ENCODE results near the gene OGA.

The OGA gene

DNA sequence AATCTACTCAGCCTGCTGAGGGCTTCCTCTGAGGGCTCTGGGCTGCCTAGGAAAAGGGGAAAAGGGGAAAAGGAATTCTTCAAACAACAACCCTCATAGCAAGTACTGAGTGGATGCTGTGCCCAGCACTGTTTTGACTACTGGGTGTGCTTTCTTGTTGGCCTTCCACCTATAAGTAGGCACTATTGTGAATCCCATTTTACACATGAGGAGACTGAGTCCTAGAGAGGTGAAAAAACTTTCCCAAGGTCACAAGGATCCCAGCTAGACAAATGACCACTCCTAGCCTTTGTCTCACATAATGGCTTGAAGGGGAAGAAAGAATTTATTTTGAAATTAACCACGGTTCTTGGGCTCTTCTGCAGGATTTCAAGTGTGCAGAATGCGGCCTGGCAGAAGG, 59.4 kb downstream of the OGA start:
- TF ChIP-seq POLR2A (IDR thresholded peaks at IDR 0.05; ENCODE audit: extremely low read depth, insufficient read length) (no peak), MYC (IDR thresholded peaks at IDR 0.05; ENCODE audit: low read depth, low read length) (no peak)
- TF ChIP-seq, protein P1, sequence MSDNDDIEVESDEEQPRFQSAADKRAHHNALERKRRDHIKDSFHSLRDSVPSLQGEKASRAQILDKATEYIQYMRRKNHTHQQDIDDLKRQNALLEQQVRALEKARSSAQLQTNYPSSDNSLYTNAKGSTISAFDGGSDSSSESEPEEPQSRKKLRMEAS (IDR thresholded peaks at IDR 0.05; ENCODE audit: low read depth, low read length): no peak
- no peak for DNase-seq (ENCODE audit: low read depth)
- H3K4me3 ChIP-seq (ENCODE audit: low read depth, low read length): no peak overlapping the region

DNA sequence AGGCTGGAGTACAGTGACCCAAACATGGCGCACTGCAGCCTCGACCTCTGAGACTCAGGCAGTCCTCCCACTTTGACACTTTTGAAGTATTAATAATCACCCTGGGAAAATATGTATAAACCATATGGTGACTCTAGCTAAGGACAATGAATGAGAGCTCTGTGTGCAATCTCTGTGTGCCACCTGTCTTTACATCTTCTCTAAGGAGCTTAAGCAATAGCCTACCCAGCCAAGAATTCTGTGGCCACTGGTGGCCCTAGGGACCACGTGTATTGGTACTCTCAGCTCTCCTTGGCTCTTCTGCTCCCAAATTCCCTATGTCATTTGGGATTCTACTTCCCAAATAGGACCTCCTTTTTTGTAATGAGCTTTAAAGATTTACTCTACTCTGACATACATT, 66.0 kb downstream of the OGA start:
- no peak overlapping the region for H3K4me3 ChIP-seq (ENCODE audit: low read depth, low read length)
- TF ChIP-seq POLR2A (IDR thresholded peaks at IDR 0.05; ENCODE audit: extremely low read depth, insufficient read length): no peak
- TF ChIP-seq, protein P2, sequence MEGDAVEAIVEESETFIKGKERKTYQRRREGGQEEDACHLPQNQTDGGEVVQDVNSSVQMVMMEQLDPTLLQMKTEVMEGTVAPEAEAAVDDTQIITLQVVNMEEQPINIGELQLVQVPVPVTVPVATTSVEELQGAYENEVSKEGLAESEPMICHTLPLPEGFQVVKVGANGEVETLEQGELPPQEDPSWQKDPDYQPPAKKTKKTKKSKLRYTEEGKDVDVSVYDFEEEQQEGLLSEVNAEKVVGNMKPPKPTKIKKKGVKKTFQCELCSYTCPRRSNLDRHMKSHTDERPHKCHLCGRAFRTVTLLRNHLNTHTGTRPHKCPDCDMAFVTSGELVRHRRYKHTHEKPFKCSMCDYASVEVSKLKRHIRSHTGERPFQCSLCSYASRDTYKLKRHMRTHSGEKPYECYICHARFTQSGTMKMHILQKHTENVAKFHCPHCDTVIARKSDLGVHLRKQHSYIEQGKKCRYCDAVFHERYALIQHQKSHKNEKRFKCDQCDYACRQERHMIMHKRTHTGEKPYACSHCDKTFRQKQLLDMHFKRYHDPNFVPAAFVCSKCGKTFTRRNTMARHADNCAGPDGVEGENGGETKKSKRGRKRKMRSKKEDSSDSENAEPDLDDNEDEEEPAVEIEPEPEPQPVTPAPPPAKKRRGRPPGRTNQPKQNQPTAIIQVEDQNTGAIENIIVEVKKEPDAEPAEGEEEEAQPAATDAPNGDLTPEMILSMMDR (IDR thresholded peaks at IDR 0.05; ENCODE audit: low read depth, low read length): no peak
- TF ChIP-seq, protein P1 (IDR thresholded peaks at IDR 0.05; ENCODE audit: low read depth, low read length): no peak
- no peak for TF ChIP-seq MYC (IDR thresholded peaks at IDR 0.05; ENCODE audit: low read depth, low read length)
- no peak for DNase-seq (ENCODE audit: low read depth)

DNA sequence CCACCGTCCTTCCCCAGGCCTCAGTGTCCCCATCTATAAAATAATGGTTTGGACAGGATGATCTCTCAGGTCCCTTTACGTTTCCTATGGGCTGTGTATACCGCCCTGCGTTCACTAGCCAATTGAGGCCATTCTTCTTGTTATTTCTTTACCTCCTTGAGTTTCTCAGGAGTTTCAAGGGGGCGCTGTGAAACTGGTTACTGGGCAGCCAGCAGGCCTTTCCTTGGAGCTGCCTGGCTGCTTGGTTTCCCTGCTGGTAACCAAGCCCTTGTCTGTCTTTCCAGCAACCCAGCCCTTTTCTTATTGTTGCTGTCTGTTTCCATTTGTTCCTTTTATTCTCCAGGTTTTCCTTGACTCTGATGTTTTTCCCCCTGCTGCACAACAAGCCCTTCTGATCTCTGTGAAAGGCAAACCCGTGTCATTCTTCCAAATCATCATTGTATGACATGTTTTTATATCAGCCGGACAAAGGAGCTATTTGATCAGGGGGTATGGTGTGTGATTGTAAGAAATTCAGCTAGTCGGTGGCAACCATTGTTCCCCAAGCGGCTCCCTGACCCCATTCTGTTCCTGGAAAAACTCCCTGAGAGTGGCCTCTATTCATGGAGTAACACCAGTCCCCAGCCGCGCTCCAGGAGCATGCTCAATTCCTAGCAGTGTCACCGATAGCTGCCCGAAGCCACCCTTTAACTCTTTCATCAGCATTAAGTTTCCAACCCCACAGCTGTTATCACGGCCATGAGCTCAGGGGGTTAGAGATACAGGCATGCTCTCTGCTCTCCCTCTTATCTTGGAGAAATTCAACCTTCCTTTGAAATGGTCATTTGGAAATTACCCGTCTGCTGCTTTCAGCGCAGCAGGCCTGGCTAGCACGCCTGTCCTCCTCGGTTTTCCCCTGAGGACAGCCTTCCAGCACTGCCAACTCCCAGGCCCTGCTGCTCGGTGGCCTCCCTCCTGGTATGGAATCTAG, 68.9 kb downstream of the OGA start:
- TF ChIP-seq MYC (IDR thresholded peaks at IDR 0.05; ENCODE audit: low read depth, low read length): no peak
- TF ChIP-seq, protein P1 (IDR thresholded peaks at IDR 0.05; ENCODE audit: low read depth, low read length): no peak
- TF ChIP-seq POLR2A (IDR thresholded peaks at IDR 0.05; ENCODE audit: extremely low read depth, insufficient read length): no peak
- TF ChIP-seq, protein P2 (IDR thresholded peaks at IDR 0.05; ENCODE audit: low read depth, low read length): no peak
- DNase-seq (ENCODE audit: low read depth): peak; percentile 22
- H3K4me3 ChIP-seq (ENCODE audit: low read depth, low read length): no peak overlapping the region

DNA sequence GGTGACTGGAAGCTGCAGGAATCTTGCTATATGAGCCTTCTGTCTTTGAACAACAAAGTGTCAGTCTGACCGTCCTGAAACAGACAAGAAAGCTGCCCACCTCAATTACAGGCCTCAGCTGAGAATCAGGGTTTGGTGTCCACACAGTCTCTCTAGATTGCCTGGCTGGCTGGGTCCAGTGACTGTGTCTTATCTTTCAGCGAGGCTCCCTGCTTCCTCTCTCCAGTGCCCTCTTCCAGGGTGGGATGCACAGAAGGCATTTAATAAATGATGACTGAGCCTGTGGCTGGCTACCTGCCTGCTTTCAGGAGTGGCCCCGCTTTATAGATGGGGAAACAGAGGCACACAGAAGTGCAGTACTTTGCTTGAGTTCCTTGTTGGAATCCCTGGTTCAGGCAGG, 69.7 kb downstream of the OGA start:
- no peak for DNase-seq (ENCODE audit: low read depth)
- TF ChIP-seq POLR2A (IDR thresholded peaks at IDR 0.05; ENCODE audit: extremely low read depth, insufficient read length) (no peak), MYC (IDR thresholded peaks at IDR 0.05; ENCODE audit: low read depth, low read length) (no peak)
- TF ChIP-seq, protein P1 (IDR thresholded peaks at IDR 0.05; ENCODE audit: low read depth, low read length): no peak
- TF ChIP-seq, protein P2 (IDR thresholded peaks at IDR 0.05; ENCODE audit: low read depth, low read length): no peak
- no peak overlapping the region for H3K4me3 ChIP-seq (ENCODE audit: low read depth, low read length)

DNA sequence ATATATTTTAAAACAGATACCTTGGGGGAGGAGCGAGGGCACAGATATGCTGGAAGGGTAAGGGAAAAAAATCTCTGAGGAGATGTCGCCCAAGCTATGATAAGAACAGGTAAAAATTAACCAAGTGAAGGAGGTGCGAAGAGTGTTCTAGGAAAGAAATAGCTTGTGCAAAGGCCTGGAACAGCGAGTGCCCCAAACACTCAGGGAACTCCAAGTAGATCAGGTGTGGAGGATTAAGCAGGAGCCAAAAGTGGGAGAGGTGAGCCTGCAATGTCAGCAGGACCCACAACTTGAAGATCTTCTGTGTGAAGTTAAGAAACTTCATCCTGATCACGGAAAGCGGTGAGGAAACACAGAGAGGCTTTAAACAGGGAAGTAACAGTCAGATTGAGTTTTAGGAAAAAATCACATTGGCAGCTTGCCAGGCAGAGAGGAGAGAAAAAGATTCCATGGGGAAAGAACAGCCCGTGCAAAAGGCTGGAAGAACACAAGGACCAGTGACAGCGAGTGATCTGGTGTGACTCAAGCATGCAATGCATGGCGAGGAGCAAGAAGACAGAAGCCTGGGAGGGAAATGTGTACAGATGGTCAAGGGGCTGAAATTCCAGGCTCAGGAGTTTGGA, 73.1 kb downstream of the OGA start:
- H3K4me3 ChIP-seq (ENCODE audit: low read depth, low read length): no peak overlapping the region
- TF ChIP-seq, protein P1 (IDR thresholded peaks at IDR 0.05; ENCODE audit: low read depth, low read length): no peak
- no peak for TF ChIP-seq MYC (IDR thresholded peaks at IDR 0.05; ENCODE audit: low read depth, low read length)
- no peak for DNase-seq (ENCODE audit: low read depth)

DNA sequence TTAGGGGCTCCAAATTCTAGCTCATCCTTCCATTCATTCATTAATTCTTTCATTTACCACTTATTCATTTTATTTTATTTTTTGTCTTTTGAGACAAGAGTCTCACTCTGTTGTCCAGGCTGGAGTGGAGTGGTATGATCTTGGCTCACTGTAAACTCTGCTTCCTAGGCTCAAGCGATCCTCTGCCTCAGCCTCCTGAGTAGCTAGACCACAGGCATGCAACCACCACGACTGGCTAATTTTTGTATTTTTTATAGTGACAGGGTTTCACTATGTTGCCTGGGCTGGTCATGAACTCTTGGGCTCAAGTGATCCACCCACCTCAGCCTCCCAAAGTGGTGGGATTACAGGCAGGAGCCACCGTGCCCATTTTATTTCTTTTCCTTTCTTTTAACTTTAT, 74.0 kb downstream of the OGA start:
- TF ChIP-seq, protein P2 (IDR thresholded peaks at IDR 0.05; ENCODE audit: low read depth, low read length): no peak
- TF ChIP-seq MYC (IDR thresholded peaks at IDR 0.05; ENCODE audit: low read depth, low read length) (no peak), POLR2A (IDR thresholded peaks at IDR 0.05; ENCODE audit: extremely low read depth, insufficient read length) (no peak)
- TF ChIP-seq, protein P1 (IDR thresholded peaks at IDR 0.05; ENCODE audit: low read depth, low read length): no peak
- DNase-seq (ENCODE audit: low read depth): no peak
- no peak overlapping the region for H3K4me3 ChIP-seq (ENCODE audit: low read depth, low read length)
